Thyroid gland (tissue), 4 donors: ENCODE measurements around the gene ANAPC10. TPM values are rescaled to one million over a fixed set of nuclear protein-coding genes. Genes with fewer than 3 reads are reported as not detected.

Experiments
- DNase-seq, 2 donors: peaks; one replicate each; pipeline ENCODE4 v3.0.0-alpha.2; 2019
- H3K27ac ChIP-seq, 3 donors: fragments of 200-600 bp; sonication (generic); 1 replicate in 2 of 3; 2 replicates in 1 of 3; pipeline ENCODE4 v1.5.1; 2016 to 2019; ENCODE audit warnings: mild to moderate bottlenecking in 1 of 3, moderate library complexity in 1 of 3
- H3K27me3 ChIP-seq: fragments of 200-600 bp; sonication (generic); one replicate; pipeline ENCODE4 v1.5.1; 2019
- H3K36me3 ChIP-seq, 2 donors: fragments of 200-600 bp; sonication (generic); one replicate each; pipeline ENCODE4 v1.5.1; 2016 to 2019
- H3K4me1 ChIP-seq, 2 donors: fragments of 200-600 bp; sonication (generic); one replicate each; pipeline ENCODE4 v1.5.1; 2017 to 2019
- H3K4me3 ChIP-seq, 3 donors: fragments of 200-600 bp; sonication (generic); replicated peaks in 1 of 3; 1 replicate in 2 of 3; 2 replicates in 1 of 3; pipeline ENCODE4 v1.5.1; 2016; ENCODE audit warnings: mild to moderate bottlenecking in 1 of 3
- H3K9me3 ChIP-seq: fragments of 200-600 bp; sonication (generic); one replicate; pipeline ENCODE4 v1.5.1; 2017
- CTCF ChIP-seq, 6 experiments: fragments of 200-600 bp in 3 of 6; fragments of 450-650 bp in 3 of 6; sonication (generic) in 3 of 6; IDR thresholded peaks; one replicate each; pipeline ENCODE4 v1.5.1; 2016 to 2019; ENCODE audit warnings: antibody characterized with exemption in 6 of 6, mild to moderate bottlenecking in 2 of 6, inconsistent platforms in 1 of 6, moderate library complexity in 1 of 6
- POLR2A ChIP-seq, 2 donors: fragments of 450-650 bp; IDR thresholded peaks; one replicate each; pipeline ENCODE4 v1.6.1; 2017; ENCODE audit warnings: antibody characterized with exemption in 2 of 2, mild to moderate bottlenecking in 2 of 2, moderate library complexity in 1 of 2
- WGBS, 2 donors: methylation state at CpG; one replicate each; pipeline ENCODE4 v1.1.5; 2017; 5-methylcytosine and 5-hydroxymethylcytosine counted together
- intact Hi-C: fragments of 100-400 bp; cut with DNase I; formaldehyde crosslinking; loops from one replicate; pipeline ENCODE4 v1.15.1; 2023
- total RNA-seq, 4 donors: library from RNA; depleted of rRNA; stranded (reverse); fragments of >200 nt; gene quantifications; one replicate each; pipeline ENCODE4 v1.2.3, GENCODE V29; 2016

The ANAPC10 gene
- total RNA-seq, 4 donors from 2014 or later, result 35.1 to 80.8 (median 47.9) TPM

- TF ChIP-seq CTCF (IDR thresholded peaks at IDR 0.05), result no peak
- no peak for TF ChIP-seq POLR2A (IDR thresholded peaks at IDR 0.05)
- Histone ChIP-seq H3K27me3 (no peaks in the 10 kb centered on the region), H3K4me3 (no peak overlapping the region), H3K27ac (no peak overlapping the region), H3K36me3 (no peaks in the 10 kb centered on the region), H3K9me3 (no peaks in the 10 kb centered on the region), H3K4me1 (no peaks in the 10 kb centered on the region)
- intact Hi-C loops, result no loop called here
- no peak for DNase-seq
- 97 to 99% methylated on average over 2 of the region's 2 CpGs for WGBS, 2 donors
These were observed 108.7 kb downstream of the ANAPC10 start for GRCh38 chr4:144989306-144989705.

- H3K27ac ChIP-seq, result no peak overlapping the region
- no peaks in the 10 kb centered on the region for H3K36me3 ChIP-seq
- H3K4me3 ChIP-seq, result no peak overlapping the region
- no peak for TF ChIP-seq POLR2A (IDR thresholded peaks at IDR 0.05)
- TF ChIP-seq CTCF (IDR thresholded peaks at IDR 0.05), result no peak
- intact Hi-C loops, result no loop called here
- DNase-seq, result no peak
- no peaks in the 10 kb centered on the region for H3K4me1 ChIP-seq
- H3K27me3 ChIP-seq, result no peaks in the 10 kb centered on the region
- 82 to 89% methylated on average over 1 of the region's 1 CpG for WGBS, 2 donors
- H3K9me3 ChIP-seq, result no peaks in the 10 kb centered on the region
These were observed 112.5 kb downstream of the ANAPC10 start for GRCh38 chr4:144985531-144985930.

GRCh38 chr4:144985014-144985413, 113.0 kb downstream of the ANAPC10 start:
- no peak for DNase-seq
- Histone ChIP-seq H3K27me3 (no peaks in the 10 kb centered on the region), H3K27ac (no peak overlapping the region), H3K9me3 (no peaks in the 10 kb centered on the region), H3K36me3 (no peaks in the 10 kb centered on the region), H3K4me3 (no peak overlapping the region), H3K4me1 (no peaks in the 10 kb centered on the region)
- TF ChIP-seq CTCF (IDR thresholded peaks at IDR 0.05) (no peak), POLR2A (IDR thresholded peaks at IDR 0.05) (no peak)
- intact Hi-C loops, result no loop called here

GRCh38 chr4:144984241-144984640, 113.8 kb downstream of the ANAPC10 start:
- Histone ChIP-seq H3K27ac (no peak overlapping the region), H3K4me1 (no peaks in the 10 kb centered on the region), H3K9me3 (no peaks in the 10 kb centered on the region), H3K4me3 (no peak overlapping the region), H3K36me3 (no peaks in the 10 kb centered on the region), H3K27me3 (no peaks in the 10 kb centered on the region)
- WGBS, 2 donors, result 69 to 78% methylated on average over 3 of the region's 3 CpGs
- TF ChIP-seq CTCF (IDR thresholded peaks at IDR 0.05) (no peak), POLR2A (IDR thresholded peaks at IDR 0.05) (no peak)
- DNase-seq, result no peak
- intact Hi-C loops, result no loop called here

- no peaks in the 10 kb centered on the region for H3K4me1 ChIP-seq
- no peak overlapping the region for H3K27ac ChIP-seq
- 97% methylated on average over 2 of the region's 2 CpGs for WGBS, 2 donors
- H3K27me3 ChIP-seq, result no peaks in the 10 kb centered on the region
- H3K36me3 ChIP-seq, result no peaks in the 10 kb centered on the region
- no peak overlapping the region for H3K4me3 ChIP-seq
- TF ChIP-seq CTCF (IDR thresholded peaks at IDR 0.05), result no peak
- TF ChIP-seq POLR2A (IDR thresholded peaks at IDR 0.05), result no peak
- intact Hi-C loops, result no loop called here
- no peaks in the 10 kb centered on the region for H3K9me3 ChIP-seq
- DNase-seq, result no peak
These were observed 122.3 kb downstream of the ANAPC10 start for GRCh38 chr4:144975718-144976117.
